OCI-LY7 (cell line): ENCODE results near the gene RAPGEF6. TPM values are rescaled to one million over a fixed set of nuclear protein-coding genes. Genes with fewer than 3 reads are reported as not detected.

Experiments used
- BruUV-seq: library from RNA; stranded (reverse); fragments of 400-500 nt; replicated peaks from 2 replicates; lab custom pipeline; 2021; lab: Mats Ljungman, UMichigan
- CTCF ChIA-PET: fragments of 300-600 bp; sonication (Branson Sonifier 250); formaldehyde crosslinking; loops from one replicate; lab custom pipeline; 2022; ENCODE audit warnings: antibody characterized with exemption; ENCODE audit not compliant: unreplicated experiment; lab: Charles Lee
- POLR2A ChIA-PET: fragments of 300-600 bp; sonication (Branson Sonifier 250); formaldehyde crosslinking; loops from one replicate; lab custom pipeline; 2022; ENCODE audit warnings: antibody characterized with exemption; lab: Charles Lee
- DNase-seq: peaks from one replicate; pipeline ENCODE4 v3.0.0-alpha.2; 2015; ENCODE audit warnings: low spot score
- H2AFZ ChIP-seq: fragments of 200-600 bp; sonication (generic), shearing (Covaris generic); 2 replicates; pipeline ENCODE4 v1.6.1; 2014; ENCODE audit warnings: mild to moderate bottlenecking, antibody characterized with exemption, low read length, moderate library complexity
- H3K27ac ChIP-seq: fragments of 200-600 bp; sonication (generic); 2 replicates; pipeline ENCODE4 v1.5.1; 2014; ENCODE audit warnings: mixed run types, low read depth, mild to moderate bottlenecking, moderate library complexity, low read length, inconsistent platforms; ENCODE audit not compliant: poor library complexity, severe bottlenecking
- H3K36me3 ChIP-seq: fragments of 200-600 bp; sonication (generic); 2 replicates; pipeline ENCODE4 v1.6.1; 2014; ENCODE audit warnings: mild to moderate bottlenecking, antibody characterized with exemption, low read length, moderate library complexity, mixed read lengths; ENCODE audit not compliant: insufficient read depth
- H3K4me1 ChIP-seq: fragments of 200-600 bp; sonication (generic); 2 replicates; pipeline ENCODE4 v1.5.1; 2014; ENCODE audit warnings: mild to moderate bottlenecking, low read length; ENCODE audit not compliant: insufficient read depth, poor library complexity, severe bottlenecking
- H3K4me2 ChIP-seq: fragments of 200-600 bp; sonication (generic); 2 replicates; pipeline ENCODE4 v1.6.1; 2014; ENCODE audit warnings: mild to moderate bottlenecking, low read length
- H3K4me3 ChIP-seq: fragments of 200-600 bp; sonication (generic); 2 replicates; pipeline ENCODE4 v1.5.1; 2014; ENCODE audit warnings: mild to moderate bottlenecking, low read depth, low read length; ENCODE audit not compliant: poor library complexity, severe bottlenecking
- H3K79me2 ChIP-seq: fragments of 200-600 bp; sonication (generic); 2 replicates; pipeline ENCODE4 v1.6.1; 2016; ENCODE audit warnings: low read depth, mild to moderate bottlenecking, low read length, moderate library complexity, mixed read lengths; ENCODE audit not compliant: insufficient read depth
- H3K9me2 ChIP-seq: fragments of 200-600 bp; sonication (generic); 2 replicates; pipeline ENCODE4 v1.6.1; 2016; ENCODE audit warnings: mild to moderate bottlenecking, low read length, mixed read lengths; ENCODE audit not compliant: insufficient read depth
- H3K9me3 ChIP-seq: fragments of 200-600 bp; sonication (generic); 2 replicates; pipeline ENCODE4 v1.6.1; 2014; ENCODE audit warnings: mild to moderate bottlenecking, mixed run types, low read length, mixed read lengths
- H4K20me1 ChIP-seq: fragments of 200-600 bp; sonication (generic); 2 replicates; pipeline ENCODE4 v1.6.1; 2014; ENCODE audit warnings: mild to moderate bottlenecking, antibody characterized with exemption, low read length, moderate library complexity, mixed read lengths; ENCODE audit not compliant: insufficient read depth
- CTCF ChIP-seq: fragments of 200-600 bp; sonication (generic); conservative IDR thresholded peaks from 2 replicates; pipeline ENCODE4 v1.5.1; 2014; ENCODE audit warnings: mild to moderate bottlenecking, antibody characterized with exemption, low read length, moderate library complexity, mixed read lengths
- EZH2phosphoT487 ChIP-seq: fragments of 200-600 bp; sonication (generic); IDR thresholded peaks from 2 replicates; pipeline ENCODE4 v1.6.1; 2018; ENCODE audit warnings: low read depth, borderline replicate concordance, mild to moderate bottlenecking, mixed run types, antibody characterized with exemption, low read length, moderate library complexity, mixed read lengths
- intact Hi-C: fragments of 100-400 bp; cut with micrococcal nuclease; formaldehyde crosslinking; loops from one replicate; pipeline ENCODE4 v1.10.0; 2022; ENCODE audit not compliant: unreplicated experiment
- total RNA-seq, 2 experiments: library from RNA; depleted of rRNA in 1 of 2; stranded (reverse); fragments of >200 nt in 1 of 2; shearing (Covaris generic) in 1 of 2; gene quantifications; 2 replicates each; pipeline ENCODE4 v1.2.3, GENCODE V29; 2014 to 2022

RAPGEF6 gene
- total RNA-seq, 2 experiments from 2014 or later, result 39.6 to 50.8 TPM

DNA sequence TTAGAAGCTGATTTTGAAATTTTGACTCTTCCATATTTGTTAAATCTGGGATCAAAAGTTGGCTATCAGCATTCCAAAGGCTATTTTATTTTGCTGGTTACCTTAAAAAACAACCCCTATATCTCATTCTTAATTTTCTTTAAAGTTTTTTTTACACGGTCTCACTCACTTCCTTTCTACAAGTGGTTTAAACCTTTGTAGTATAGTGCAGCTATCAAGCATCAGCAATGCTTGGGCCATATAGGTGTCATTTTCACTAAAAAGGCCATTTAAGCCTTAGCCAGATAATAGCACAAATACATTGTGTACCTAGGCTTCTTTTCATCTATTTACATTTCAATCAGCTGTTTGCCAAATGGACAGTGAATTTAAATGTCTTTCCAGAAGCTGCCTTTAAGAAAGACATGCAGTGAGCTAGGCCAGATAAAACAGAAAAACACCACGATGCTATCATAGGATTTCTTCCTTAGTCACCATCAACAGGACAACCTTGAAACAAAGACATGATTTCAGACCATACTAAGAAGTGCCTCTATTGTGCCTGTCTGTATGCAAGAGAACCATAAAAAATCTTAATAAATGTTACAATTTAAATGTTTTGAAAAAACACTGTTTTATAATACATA is 104.2 kb downstream of the RAPGEF6 start:
- POLR2A ChIA-PET, result interaction anchor here (0.7 to 0.9 kb wide), 2 partner anchors 10 to 474 kb away, joined by 3 to 4 read pairs; no protein-coding TSS in a partner anchor
- Histone ChIP-seq H3K4me1 (no peaks in the 10 kb centered on the region), H3K9me2 (no peaks in the 10 kb centered on the region), H3K4me2 (no peak overlapping the region), H2AFZ (no peak overlapping the region), H3K9me3 (no peaks in the 10 kb centered on the region), H3K36me3 (peaks cover 44% of the 10 kb centered on the region), H3K79me2 (peaks cover 8% of the 10 kb centered on the region; the same call in 1 of the 2 replicates), H4K20me1 (peaks cover 5% of the 10 kb centered on the region; the same call in 1 of the 2 replicates), H3K4me3 (no peak overlapping the region), H3K27ac (no peak overlapping the region)
- intact Hi-C loops, result no loop called here
- BruUV-seq, result no TSS peak
- CTCF ChIA-PET, result no interaction called here
- no peak for DNase-seq
- TF ChIP-seq CTCF (no peak), EZH2phosphoT487 (no peak)

GRCh38 chr5:131528682-131529081 is 106.3 kb downstream of the RAPGEF6 start:
- Histone ChIP-seq H3K9me2 (no peaks in the 10 kb centered on the region), H3K4me2 (no peak overlapping the region), H3K4me1 (no peaks in the 10 kb centered on the region), H4K20me1 (peaks cover 9% of the 10 kb centered on the region; the same call in 1 of the 2 replicates), H3K9me3 (no peaks in the 10 kb centered on the region), H3K79me2 (no peaks in the 10 kb centered on the region), H3K27ac (no peak overlapping the region), H2AFZ (no peak overlapping the region), H3K36me3 (peaks cover 29% of the 10 kb centered on the region), H3K4me3 (no peak overlapping the region)
- intact Hi-C loops, result no loop called here
- no TSS peak for BruUV-seq
- ChIA-PET CTCF (no interaction called here), POLR2A (interaction anchor here (0.7 to 1.2 kb wide), 4 partner anchors 9 to 1462 kb away, joined by 3 to 8 read pairs (median 4); no protein-coding TSS in a partner anchor)
- TF ChIP-seq EZH2phosphoT487 (no peak), CTCF (no peak)
- no peak for DNase-seq

GRCh38 chr5:131525805-131526204 is 109.2 kb downstream of the RAPGEF6 start:
- Histone ChIP-seq H4K20me1 (peaks cover 9% of the 10 kb centered on the region; the same call in 1 of the 2 replicates), H2AFZ (no peak overlapping the region), H3K4me3 (no peak overlapping the region), H3K9me2 (no peaks in the 10 kb centered on the region), H3K4me2 (no peak overlapping the region), H3K4me1 (no peaks in the 10 kb centered on the region), H3K9me3 (no peaks in the 10 kb centered on the region), H3K27ac (no peak overlapping the region), H3K36me3 (peaks cover 14% of the 10 kb centered on the region), H3K79me2 (no peaks in the 10 kb centered on the region)
- intact Hi-C loops, result no loop called here
- POLR2A ChIA-PET, result interaction anchor here (1.0 kb wide), 1 partner anchor 21 kb away, joined by 3 read pairs; no protein-coding TSS in a partner anchor
- no peak for DNase-seq
- CTCF ChIA-PET, result no interaction called here
- no TSS peak for BruUV-seq
- TF ChIP-seq EZH2phosphoT487 (no peak), CTCF (no peak)
